ENCODE data around the gene TBXA2R.

Gene TBXA2R

DNA sequence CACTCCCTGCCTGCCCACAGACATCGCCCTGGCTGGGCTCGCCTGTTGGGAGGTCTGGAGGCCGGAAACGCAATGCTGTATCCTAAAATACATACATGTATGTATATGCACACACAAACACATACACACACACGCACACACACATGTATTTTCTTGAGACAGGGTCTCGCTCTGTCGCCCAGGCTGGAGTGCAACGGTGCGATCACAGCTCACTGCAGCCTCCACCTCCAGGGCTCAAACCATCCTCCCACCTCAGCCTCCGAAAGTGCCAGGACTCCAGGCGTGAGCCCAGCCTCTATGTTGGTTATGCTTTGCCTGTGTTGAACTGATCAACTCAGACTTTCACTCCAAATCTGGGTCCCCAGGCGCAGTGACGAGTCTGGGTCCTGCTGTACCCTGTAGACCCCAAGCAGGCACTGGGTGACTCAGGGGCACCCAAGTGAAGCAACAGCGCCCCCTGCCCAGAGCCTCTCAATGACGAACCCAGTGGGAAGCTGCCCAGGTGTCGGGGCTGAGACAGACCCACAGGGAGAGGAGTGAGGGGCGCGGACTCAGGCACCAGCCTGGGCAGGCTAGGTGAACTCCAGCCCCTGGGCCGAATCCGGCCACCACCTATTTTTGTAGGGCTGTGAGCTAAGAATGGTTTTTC is 47.3 kb upstream of the TBXA2R start:
- Histone ChIP-seq H3F3A (ENCODE audit: insufficient read depth, low read length) (no peaks in the 10 kb centered on the region), H3K9me3 (replicated peaks; ENCODE audit: insufficient read depth, low read length) (no peaks in the 10 kb centered on the region), H3K4me1 (ENCODE audit: low read length) (no peaks in the 10 kb centered on the region), H3K36me3 (replicated peaks; ENCODE audit: insufficient read depth, low read length) (no peaks in the 10 kb centered on the region), H2AFZ (ENCODE audit: low read length) (no peak overlapping the region), H3K9ac (ENCODE audit: low read length) (no peak overlapping the region), H3K27me3 (replicated peaks; ENCODE audit: insufficient read depth, low read length) (no peaks in the 10 kb centered on the region), H3K4me2 (ENCODE audit: low read depth, low read length) (no peak overlapping the region), H4K20me1 (ENCODE audit: insufficient read depth, low read length) (no peaks in the 10 kb centered on the region), H3K27ac (ENCODE audit: low read length) (no peak overlapping the region), H3K79me2 (ENCODE audit: low read length) (no peaks in the 10 kb centered on the region), H3K4me3 (ENCODE audit: low read length) (no peak overlapping the region), H3K9me2 (replicated peaks; ENCODE audit: insufficient read depth, low read length) (no peaks in the 10 kb centered on the region)
- TF ChIP-seq EZH2phosphoT487 (IDR thresholded peaks at IDR 0.05; ENCODE audit: low read length) (no peak), EZH2 (optimal IDR thresholded peaks at IDR 0.05; ENCODE audit: low read depth, low read length) (no peak)
- TF ChIP-seq, protein P1, sequence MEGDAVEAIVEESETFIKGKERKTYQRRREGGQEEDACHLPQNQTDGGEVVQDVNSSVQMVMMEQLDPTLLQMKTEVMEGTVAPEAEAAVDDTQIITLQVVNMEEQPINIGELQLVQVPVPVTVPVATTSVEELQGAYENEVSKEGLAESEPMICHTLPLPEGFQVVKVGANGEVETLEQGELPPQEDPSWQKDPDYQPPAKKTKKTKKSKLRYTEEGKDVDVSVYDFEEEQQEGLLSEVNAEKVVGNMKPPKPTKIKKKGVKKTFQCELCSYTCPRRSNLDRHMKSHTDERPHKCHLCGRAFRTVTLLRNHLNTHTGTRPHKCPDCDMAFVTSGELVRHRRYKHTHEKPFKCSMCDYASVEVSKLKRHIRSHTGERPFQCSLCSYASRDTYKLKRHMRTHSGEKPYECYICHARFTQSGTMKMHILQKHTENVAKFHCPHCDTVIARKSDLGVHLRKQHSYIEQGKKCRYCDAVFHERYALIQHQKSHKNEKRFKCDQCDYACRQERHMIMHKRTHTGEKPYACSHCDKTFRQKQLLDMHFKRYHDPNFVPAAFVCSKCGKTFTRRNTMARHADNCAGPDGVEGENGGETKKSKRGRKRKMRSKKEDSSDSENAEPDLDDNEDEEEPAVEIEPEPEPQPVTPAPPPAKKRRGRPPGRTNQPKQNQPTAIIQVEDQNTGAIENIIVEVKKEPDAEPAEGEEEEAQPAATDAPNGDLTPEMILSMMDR (IDR thresholded peaks at IDR 0.05; ENCODE audit: low read length): peak; percentile 14; the same call in 1 of the 2 replicates
- DNase-seq: no peak

DNA sequence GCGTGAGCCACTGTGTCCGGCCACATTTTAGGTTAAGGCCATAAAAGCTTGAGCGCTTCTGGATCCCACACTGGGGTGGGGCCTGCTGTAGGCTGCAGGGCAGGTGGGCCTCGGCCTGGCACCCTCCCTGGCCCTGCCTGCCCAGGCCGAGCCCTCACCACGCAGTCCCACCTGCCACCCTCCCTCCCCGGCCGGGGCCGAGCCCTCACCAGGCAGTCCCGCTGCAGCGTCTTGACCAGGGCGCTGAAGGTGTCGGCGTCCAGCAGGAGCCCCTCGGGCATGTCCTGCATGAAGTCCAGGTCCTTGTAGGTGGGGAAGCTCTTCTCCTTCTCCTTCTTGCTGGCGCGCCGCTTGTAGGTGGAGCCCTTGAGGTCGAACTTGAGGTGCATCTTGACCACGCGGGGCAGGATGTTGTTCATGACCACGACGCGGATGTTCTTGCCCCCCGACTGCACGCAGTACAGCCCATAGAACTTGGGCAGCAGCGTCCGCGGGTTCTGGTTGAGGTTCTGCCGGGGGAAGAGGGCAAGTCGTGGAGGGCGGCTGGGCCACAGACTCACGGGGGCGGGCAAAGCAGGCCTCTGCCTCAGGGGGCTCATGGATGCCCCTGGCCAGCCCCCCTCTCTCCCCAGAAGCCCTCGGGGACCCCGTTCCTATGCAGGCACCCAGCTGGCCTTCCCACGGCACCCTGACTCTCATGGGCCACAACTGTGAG is 46.6 kb upstream of the TBXA2R start:
- Histone ChIP-seq H3K79me2 (ENCODE audit: low read length) (no peaks in the 10 kb centered on the region), H3K9me3 (replicated peaks; ENCODE audit: insufficient read depth, low read length) (no peaks in the 10 kb centered on the region), H3K4me2 (ENCODE audit: low read depth, low read length) (no peak overlapping the region), H3K4me3 (ENCODE audit: low read length) (no peak overlapping the region), H3K4me1 (ENCODE audit: low read length) (no peaks in the 10 kb centered on the region), H3K9ac (ENCODE audit: low read length) (no peak overlapping the region), H3F3A (ENCODE audit: insufficient read depth, low read length) (no peaks in the 10 kb centered on the region), H3K9me2 (replicated peaks; ENCODE audit: insufficient read depth, low read length) (no peaks in the 10 kb centered on the region), H3K27me3 (replicated peaks; ENCODE audit: insufficient read depth, low read length) (no peaks in the 10 kb centered on the region), H3K36me3 (replicated peaks; ENCODE audit: insufficient read depth, low read length) (no peaks in the 10 kb centered on the region), H4K20me1 (ENCODE audit: insufficient read depth, low read length) (no peaks in the 10 kb centered on the region), H2AFZ (ENCODE audit: low read length) (no peak overlapping the region), H3K27ac (ENCODE audit: low read length) (no peak overlapping the region)
- no peak for TF ChIP-seq EZH2 (optimal IDR thresholded peaks at IDR 0.05; ENCODE audit: low read depth, low read length)
- TF ChIP-seq, protein P1 (IDR thresholded peaks at IDR 0.05; ENCODE audit: low read length): no peak
- no peak for TF ChIP-seq EZH2phosphoT487 (IDR thresholded peaks at IDR 0.05; ENCODE audit: low read length)
- DNase-seq: no peak

DNA sequence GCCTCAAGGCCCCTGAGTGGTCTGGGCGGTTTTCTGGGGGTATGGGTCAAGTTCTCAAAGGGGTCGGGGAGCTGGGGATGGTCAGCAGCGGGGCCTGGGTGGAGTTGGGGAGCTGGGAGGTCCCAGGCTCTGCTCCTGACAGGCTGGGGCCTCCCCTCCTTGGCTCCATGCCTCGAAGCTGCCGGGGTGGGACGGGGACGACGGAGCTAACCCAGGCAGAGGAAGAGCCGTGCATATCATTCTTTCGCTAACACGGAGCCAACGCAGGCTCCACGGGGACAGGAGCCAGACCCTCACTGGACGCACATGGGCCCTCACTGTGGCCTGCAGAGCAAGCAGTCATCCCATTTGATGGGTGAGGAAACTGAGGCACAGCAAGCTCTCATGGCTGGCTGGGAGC is 45.7 kb upstream of the TBXA2R start:
- Histone ChIP-seq H3K4me3 (ENCODE audit: low read length) (no peak overlapping the region), H3F3A (ENCODE audit: insufficient read depth, low read length) (no peaks in the 10 kb centered on the region), H3K27me3 (replicated peaks; ENCODE audit: insufficient read depth, low read length) (no peaks in the 10 kb centered on the region), H2AFZ (ENCODE audit: low read length) (no peak overlapping the region), H3K9me2 (replicated peaks; ENCODE audit: insufficient read depth, low read length) (no peaks in the 10 kb centered on the region), H3K4me2 (ENCODE audit: low read depth, low read length) (no peak overlapping the region), H4K20me1 (ENCODE audit: insufficient read depth, low read length) (no peaks in the 10 kb centered on the region), H3K79me2 (ENCODE audit: low read length) (no peaks in the 10 kb centered on the region), H3K27ac (ENCODE audit: low read length) (no peak overlapping the region), H3K9me3 (replicated peaks; ENCODE audit: insufficient read depth, low read length) (no peaks in the 10 kb centered on the region), H3K9ac (ENCODE audit: low read length) (no peak overlapping the region), H3K36me3 (replicated peaks; ENCODE audit: insufficient read depth, low read length) (no peaks in the 10 kb centered on the region), H3K4me1 (ENCODE audit: low read length) (no peaks in the 10 kb centered on the region)
- no peak for DNase-seq
- no peak for TF ChIP-seq EZH2 (optimal IDR thresholded peaks at IDR 0.05; ENCODE audit: low read depth, low read length)
- TF ChIP-seq, protein P1 (IDR thresholded peaks at IDR 0.05; ENCODE audit: low read length): no peak
- no peak for TF ChIP-seq EZH2phosphoT487 (IDR thresholded peaks at IDR 0.05; ENCODE audit: low read length)
